NB4 (cell line): ENCODE results near the gene ARL2BP.

Experiments used
- MAX ChIP-seq: IDR thresholded peaks from 2 replicates; pipeline ENCODE4 v1.6.1; 2011; ENCODE audit warnings: low read depth, low read length
- POLR2A ChIP-seq: IDR thresholded peaks from 2 replicates; pipeline ENCODE4 v1.6.1; 2011; ENCODE audit warnings: mild to moderate bottlenecking; ENCODE audit not compliant: insufficient read length; ENCODE audit errors: extremely low read depth

DNA sequence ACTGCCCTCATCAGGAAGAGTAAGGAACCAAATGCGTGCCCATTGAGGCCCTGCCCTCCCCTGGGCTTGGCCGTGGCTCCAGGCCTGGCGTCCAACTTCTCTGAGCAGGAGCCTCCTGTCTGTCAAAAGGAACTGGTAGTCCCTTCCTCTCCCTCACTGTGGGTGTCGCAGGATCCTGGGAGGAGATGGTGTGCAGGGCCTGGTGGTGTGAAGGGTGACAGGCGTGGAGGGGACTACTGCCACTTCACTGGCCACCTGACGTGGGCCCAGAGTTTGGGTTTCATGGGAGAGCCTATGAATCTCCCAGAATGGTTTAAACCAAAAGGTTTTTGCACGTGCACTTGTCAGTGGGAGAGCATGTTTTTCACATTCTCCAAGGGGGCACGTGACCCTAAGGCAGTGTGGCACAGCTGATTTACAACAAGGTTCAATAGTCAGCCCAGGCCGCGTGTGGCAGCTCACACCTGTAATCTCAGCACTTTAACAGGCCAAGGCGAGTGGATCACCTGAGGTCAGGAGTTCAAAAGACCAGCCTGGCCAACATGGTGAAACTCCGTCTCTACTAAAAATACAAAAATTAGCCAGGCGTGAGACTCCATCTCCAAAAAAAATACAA is 12.5 kb downstream of the ARL2BP start:
- TF ChIP-seq POLR2A = no peak
- TF ChIP-seq MAX = no peak
